Hippocampal formation (tissue), 2 donors: ENCODE data around the gene RALGAPA1.
"Not testable (repeated sequence)": the region's sequence is repeated elsewhere in the genome, so short reads cannot be mapped to it uniquely, and the experiment has no call there.

ENCODE experiments used
- DNase-seq, 2 donors: peaks; one replicate each; lab custom pipeline; 2025; lab: John Stamatoyannopoulos, UW

The RALGAPA1 gene

DNA sequence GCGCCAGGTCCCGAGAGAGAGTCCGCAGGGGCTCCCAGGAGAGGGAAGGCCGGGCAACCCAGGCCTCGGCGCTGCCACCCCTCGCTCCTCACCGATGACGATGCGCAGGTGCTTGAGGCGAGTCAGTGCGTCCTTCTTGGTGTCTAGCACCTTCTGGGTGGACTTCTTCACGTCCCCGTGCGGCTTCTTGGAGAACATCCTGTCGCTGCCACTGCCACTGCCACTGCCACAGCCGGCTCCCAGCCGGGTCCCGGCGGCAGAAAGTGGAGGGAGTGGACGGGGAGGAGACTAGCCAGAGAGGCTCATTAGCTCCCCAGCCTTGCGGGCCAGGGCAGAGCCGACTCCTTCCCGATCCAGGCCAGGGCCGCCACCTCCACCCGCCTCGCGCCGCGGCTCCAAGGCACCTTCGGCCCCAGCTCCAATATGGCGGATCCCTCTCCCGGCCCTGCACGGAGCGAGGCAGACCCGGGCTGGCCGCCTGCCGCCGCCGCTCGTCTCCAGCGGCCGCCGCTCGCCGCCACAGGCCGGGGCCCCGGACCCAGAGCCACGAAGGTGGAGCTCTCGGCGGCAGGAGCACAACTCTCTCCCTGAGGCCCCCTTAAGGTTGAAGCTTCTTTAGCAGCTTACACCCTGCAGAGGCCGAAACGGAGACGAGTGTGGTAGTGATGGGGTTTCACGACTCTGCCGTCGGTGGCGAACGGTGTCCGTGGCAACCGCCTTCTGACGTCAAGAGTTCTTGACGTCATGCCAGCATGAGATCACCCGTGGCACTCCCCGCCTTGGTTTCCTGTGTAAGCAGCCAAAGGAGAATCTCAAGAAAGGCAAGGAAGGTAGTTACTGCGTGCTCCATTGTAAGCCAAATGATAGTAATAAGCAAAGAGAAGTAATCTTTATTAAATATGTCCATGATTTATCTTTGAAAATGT, at the start of gene RALGAPA1:
TSS of gene RALGAPA1 (minus strand) at position 658 of the 926 bp plus-strand sequence. CDS start at position 198, 460 bp downstream.
- DNase-seq: peak; percentile 75 to 88

DNA sequence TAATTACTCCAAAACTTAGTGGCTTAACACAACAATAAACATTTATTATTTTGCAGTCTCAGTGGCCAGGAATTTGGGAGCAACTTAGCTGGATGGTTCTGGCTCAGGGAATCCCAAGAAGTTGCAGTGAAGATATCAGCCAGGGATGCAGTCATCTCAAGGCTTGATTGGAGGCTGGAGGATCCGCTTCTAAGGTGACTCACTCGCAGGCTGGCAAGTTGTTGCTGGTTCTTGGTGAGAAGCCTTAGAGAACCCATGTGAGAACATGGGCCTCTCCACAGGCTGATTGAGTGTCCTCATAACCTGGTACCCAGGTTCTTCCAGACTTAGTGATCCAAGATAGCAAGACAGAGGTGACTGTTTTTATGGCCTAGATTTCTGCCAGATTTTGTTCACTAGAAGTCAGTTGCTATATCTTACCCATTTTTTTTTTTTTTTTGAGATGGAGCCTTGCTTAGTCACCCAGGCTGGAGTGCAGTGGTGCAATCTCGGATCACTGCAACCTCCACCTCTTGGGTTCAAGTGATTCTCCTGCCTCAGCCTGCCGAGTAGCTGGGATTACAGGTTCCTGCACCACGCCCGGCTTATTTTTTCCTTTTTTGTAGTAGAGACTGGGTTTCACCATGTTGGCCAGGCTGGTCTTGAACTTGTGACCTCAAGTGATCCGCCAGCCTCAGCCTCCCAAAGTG, 49.6 kb upstream of the RALGAPA1 start:
- no peak for DNase-seq

DNA sequence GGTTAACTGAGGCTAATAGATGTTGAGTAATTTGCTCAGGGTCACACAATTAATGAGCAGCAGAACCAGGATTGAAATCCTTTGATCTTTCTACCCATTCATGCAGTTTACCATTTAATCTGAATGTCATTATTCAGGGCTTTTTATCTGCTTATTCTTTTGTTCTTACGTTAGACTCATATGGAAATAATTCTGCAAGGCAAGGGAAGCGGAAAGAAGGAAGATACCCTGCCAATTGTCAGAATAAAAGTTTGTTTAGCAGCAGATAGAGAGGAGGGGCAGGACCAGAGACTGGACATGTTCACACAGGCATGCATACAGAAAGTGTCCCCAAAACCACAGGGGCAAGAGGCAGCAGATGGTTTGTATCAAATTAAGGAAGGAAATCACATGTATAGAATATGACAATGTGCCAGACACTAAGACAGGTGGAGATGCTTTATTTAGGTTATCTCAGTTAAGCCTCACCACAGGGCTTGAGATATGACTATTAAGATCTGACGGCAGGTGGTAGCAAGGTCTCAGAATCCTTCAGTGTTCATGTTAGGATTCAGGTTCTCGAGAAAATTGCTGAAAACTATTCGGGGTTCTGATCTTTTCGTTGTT, 46.9 kb upstream of the RALGAPA1 start:
- no peak for DNase-seq

DNA sequence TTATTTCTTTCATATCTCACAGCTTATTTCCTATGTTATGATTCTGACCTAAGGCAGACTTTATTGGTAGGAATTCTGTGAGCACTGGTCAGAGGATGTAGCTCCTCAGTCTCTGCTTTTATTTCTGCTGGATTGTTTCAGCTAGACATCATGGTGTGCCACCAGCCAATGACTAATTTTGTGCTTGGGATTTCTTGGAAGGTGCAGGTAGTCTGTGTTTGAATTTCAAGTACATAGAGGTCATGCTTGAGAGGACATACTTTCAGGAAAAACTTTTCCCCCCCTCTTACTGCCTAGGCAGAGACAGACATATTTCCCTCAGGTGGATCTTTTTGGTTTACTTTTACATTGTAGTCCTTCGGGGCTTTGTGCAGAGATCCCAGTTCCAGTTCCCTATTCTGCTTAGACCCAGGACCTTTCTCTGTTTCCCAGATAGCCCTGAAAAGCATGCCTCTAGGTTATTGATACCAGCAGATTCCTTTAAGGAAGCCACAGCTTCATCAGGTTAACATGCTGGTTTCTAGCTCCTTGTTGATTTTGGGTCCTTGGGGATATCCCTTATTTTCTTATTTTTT, 45.7 kb upstream of the RALGAPA1 start:
- DNase-seq: no peak

DNA sequence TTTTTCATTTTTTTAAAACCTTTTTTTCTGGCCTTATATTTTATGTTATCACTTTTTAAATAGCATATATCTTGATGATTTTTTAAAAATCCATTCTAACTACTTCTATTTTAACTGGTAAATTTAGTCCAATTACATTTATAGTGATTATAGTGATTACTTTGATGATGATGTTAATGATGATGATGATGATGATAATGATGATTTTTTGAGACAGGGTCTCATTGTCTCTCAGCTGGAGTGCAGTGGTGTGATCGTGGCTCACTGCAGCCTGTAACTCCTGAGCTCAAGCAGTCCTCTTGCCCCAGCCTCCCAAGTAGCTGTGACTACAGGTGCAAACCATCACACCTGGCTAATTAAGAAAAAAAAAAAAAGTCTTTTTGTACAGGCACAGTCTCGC, 44.1 kb upstream of the RALGAPA1 start:
- no peak for DNase-seq

DNA sequence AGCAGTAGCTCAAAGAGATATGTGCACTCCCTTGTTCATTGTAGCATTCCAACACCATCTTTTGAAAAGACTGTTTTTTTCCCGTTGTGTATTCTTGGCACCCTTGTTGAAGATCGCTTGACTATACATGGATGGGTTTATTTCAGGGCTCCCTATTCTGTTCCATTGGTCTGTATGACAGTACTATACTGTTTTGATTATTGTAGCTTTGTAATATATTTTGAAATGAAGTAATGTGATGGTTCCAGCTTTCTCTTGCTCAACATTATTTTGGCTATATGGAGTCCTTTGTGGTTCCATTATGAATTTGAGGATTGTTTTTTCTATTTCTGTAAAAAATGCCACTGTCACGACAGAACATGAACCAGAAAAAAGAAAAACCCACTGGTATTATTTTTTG, 42.7 kb upstream of the RALGAPA1 start:
- no peak for DNase-seq

DNA sequence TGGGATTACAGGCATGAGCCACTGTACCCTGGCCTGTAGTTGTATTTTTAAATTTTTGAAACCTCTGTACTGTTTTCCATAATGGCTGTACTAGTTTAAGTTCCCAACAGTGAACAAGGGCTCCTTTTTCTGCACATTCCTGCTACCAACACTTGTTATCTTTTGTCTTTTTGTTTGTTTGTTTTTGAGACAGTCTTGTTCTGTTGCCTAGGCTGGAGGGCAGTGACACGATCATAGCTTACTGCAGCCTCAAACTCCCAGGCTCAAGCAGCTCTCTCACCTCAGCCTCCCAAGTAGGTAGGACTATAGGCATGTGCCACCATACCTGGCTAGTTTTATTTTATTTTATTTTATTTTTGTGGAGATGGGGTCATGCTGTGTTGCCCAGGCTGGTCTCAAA, 40.0 kb upstream of the RALGAPA1 start:
- DNase-seq: no peak

DNA sequence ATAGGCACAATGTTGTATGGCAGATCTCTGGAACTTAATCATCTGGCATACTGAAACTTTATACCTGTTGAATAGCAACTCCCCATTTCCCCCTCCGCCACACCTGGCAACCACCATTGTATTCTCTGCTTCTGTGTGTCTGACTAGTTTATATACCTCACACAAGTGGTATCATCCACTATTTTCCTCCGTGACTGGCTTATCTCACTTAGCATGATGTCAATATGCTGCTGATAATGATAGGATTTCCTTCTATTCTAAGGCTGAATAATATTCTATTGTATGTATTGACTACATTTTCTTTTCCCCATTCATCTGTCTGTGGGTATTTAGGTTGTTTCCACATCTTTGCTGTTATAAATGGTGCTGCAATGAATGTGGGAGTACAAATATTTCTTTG, 38.5 kb upstream of the RALGAPA1 start:
- no peak for DNase-seq

DNA sequence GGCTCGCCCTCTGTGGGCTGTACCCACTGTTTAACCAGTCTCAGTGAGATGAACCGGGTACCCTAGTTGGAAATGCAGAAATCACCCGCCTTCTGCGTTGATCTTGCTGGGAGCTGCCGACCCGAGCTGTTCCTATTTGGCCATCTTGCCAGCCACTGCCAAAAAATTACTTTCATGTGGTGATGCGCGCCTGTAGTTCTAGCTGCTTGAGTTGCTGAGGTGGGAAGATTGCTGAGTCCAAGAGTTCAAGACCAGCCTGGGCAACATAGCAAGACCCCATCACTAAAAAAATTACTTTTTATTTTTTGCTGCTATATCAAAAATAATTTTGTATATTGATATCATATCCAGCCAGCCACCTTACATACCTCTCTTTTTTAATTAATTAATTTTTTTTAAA, 35.4 kb upstream of the RALGAPA1 start:
- no peak for DNase-seq

DNA sequence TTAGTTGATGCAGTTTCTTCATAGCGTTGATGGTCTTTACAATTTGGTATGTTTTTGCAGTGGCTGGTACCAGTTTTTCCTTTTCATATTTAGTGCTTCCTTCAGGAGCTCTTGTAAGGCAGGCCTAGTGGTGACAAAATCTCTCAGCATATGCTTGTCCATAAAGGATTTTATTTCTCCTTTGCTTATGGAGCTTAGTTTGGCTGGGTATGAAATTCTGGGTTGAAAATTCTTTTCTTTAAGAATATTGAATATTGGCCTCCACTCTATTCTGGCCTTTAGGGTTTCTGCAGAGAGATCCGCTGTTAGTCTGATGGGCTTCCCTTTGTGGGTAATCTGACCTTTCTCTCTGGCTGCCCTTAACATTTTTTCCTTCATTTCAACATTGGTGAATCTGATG, 33.1 kb upstream of the RALGAPA1 start:
- DNase-seq: not testable (repeated sequence)

DNA sequence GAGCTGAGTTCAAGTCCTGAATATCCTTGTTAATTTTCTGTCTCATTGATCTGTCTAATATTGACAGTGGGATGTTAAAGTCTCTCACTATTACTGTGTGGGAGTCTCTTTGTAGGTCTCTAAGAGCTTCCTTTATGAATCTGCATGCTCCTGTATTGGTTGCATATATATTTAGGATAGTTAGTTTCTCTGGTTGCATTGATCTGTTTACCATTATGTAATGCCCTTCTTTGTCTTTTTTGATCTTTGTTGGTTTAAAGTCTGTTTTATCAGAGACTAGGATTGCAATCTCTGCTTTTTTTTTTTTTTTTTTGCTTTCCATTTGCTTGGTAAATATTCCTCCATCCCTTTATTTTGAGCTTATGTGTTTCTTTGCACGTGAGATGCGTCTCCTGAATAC, 32.6 kb upstream of the RALGAPA1 start:
- not testable (repeated sequence) for DNase-seq

DNA sequence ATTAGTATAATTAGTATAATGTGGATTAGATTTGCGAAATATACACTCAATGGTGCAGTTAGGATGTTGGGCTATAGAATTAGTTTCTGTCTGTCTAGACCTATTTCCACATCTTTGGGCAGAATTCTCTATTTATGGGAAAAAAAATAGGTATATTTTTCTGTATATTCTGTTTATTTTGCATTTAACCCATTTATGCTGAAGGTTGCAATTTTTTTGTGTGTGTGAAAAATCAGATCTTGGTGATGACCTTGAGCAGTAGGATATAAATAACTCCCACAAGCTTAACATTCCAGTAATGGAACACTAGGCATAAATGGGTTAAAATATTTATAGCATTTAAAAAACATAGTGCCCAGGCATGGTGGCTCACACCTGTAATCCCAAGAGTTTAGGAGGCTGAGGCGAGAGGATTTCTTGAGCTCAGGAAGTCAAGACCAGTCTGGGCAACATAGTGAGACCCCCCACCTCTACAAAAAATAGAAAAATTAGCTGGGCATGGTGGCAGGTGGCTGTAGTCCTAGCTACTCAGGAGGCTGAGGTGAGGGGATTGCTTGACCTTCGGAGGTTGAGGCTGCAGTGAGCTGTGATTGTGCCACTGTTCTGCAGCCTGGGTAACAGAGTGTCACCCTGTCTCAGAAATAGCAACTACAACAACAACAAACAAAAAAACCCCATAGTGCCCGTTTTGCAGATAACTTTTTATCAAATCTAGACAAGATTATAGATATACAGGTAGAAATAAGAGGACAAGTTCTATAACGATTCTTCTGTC, 26.3 kb upstream of the RALGAPA1 start:
- DNase-seq: no peak

DNA sequence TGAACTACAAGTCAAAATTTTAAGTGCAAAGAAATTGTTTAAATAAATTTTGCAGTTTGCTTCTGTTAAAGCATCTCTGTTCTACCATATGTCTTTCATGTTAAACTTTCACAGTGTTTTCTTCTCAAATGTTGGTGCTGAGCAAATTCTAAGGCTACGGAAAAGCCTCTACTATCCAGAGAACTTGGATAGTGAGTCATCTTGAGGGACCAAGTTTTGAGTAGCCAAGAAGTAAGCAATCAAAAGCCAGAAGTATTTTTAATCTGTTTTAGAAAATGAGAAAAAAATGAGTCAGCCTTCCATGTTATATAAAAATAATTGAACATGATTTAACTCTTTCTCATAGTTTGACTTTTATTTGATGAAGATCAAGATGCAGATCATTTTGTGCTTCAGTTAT, 20.4 kb upstream of the RALGAPA1 start:
- no peak for DNase-seq

DNA sequence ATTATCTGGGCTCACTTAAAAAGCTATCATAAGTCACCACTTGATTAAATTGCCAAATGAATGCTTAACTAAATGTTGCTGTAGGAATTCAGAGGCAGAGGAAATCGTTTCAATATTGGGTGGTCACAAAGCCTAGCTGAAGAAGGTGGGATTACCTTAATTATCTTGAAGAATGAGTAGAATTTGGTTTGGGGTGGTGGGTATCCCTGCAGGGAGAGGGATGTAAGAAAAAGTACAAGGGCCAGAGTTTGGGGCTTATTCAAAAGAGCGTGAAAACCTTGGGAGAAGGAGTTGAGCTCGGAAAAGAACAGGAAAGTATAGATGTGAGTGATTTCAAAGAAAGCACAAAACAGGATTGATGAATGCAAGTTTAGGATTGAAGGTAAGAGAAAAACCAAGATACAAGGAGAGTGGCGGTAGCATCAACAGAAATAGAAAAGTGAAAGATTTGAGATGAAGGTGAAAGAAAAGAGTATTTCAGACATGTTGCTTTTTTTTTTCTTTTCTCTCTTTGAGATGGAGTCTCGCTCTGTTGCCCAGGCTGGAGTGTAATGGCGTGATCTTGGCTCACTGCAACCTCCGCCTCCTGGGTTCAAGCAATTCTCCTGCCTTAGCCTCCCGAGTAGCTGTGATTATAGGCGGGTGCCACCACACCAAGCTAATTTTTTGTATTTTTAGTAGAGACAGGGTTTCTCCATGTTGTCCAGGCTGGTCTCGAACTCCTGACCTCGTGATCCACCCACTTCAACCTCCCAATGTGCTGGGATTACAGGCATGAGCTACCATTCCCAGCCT, 18.8 kb upstream of the RALGAPA1 start:
- DNase-seq: no peak

DNA sequence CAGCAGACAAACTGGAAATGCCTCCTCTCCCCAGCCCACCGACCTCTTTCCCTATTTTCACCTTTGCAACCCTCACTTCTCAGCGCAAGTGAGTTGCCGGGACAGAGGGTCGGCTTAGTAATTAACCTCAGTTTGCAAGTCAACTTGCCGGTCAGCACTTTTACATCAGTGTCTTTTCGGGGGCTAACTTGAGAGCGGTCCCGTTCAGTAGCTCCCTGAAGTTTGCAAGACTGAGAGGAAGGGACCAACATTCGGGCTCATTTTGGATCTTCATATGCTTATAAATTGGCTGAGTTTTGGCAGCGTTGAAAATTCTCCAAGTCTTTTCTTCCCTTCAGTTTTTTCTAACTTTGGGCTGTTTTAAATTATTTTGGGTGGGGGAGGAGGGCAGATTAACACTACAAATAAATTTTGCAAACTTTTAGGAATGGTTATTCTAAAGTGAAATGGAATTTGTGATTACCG, 17.9 kb upstream of the RALGAPA1 start:
- DNase-seq: no peak

DNA sequence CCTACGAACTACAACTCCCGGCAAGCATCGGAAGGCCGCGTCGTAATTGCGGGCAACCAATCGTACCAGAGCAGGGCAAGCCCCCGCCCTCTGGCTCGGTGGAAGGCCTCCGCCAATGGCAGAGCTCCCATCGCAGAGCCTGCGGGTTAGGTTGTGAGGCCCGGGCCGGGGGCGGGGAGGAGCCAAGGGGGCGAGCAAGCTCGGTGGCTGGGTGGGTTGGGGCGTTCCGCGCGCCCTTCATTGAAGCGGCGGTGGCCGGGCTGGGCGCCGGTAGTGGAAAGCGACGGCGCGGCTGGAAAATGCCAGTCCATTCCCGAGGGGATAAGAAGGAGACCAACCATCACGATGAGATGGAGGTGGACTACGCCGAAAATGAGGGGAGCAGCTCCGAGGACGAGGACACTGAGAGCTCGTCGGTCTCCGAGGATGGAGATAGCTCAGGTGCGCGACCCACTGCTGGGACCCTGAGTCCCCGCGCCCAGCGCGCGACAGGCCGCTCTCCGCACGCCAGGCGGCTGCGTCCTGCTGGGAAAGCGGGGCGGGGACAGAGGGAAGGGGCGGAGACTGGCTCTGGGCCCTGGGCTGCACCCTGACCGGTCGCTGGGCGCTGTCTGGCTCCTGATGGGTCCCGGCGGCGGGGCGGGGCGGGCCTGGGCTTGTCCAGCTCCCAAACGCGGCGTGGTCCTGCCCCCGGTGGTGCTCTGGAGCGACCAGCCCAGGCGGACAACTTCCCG, 17.3 kb upstream of the RALGAPA1 start, which contains the start of gene BRMS1L:
TSS of gene BRMS1L (plus strand) at position 121 of the 734 bp plus-strand sequence. CDS start at position 300, 179 bp downstream.
- peak; percentile 97 to 99 for DNase-seq

DNA sequence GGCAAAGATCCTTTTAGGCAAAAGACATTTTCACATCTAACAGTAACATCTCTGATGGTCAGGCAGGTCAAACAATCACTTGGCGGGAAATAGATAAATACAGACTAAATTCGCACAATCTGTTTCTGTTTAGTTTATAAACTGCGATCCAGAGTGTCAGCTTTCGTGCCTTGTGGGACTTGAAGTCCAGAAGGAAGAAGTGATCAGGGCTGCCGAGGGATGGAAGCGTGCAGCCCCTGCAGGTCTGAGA, 16.8 kb upstream of the RALGAPA1 start:
- no peak for DNase-seq

DNA sequence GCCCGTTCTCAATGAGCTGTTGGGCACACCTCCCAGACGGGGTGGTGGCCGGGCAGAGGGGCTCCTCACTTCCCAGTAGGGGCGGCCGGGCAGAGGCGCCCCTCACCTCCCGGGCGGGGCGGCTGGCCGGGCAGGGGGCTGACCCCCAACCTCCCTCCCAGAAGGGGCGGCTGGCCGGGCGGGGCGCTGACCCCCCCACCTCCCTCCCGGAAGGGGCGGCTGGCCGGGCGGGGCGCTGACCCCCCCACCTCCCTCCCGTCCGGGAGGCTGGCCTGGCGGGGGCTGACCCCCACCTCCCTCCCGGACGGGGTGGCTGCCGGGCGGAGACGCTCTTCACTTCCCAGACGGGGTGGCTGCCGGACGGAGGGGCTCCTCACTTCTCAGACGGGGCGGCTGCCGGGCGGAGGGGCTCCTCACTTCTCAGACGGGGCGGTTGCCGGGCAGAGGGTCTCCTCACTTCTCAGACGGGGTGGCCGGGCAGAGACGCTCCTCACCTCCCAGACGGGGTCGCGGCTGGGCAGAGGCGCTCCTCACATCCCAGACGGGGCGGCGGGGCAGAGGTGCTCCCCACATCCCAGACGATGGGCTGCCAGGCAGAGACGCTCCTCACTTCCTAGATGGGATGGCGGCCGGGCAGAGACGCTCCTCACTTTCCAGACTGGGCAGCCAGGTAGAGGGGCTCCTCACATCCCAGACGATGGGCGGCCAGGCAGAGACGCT, 15.5 kb upstream of the RALGAPA1 start:
- not testable (repeated sequence) for DNase-seq

DNA sequence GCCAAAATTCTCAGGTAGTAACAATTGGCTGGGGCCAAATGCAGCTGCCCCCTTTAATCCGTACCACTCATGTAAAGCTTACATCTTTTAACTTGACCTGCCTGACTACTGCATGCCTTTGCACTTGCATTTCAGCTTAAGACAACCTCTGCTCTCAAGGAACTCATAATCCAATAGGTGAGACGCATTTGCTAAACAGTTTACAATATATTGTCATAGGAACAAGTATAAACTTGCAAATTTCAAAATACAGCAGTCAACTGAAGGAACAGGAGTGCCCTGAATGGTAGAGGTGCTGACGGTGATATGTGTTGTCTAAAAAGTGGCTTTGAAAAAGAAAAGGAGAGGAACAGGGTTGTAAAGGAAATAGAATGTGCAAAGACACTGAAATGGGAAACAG, 13.4 kb upstream of the RALGAPA1 start:
- DNase-seq: no peak
